Colon (tissue), 2 donors: ENCODE data around the gene FNDC3B.
A peak's percentile ranks its signal among the peaks of the same experiment; 100 is the strongest.
"Not testable (repeated sequence)": the region's sequence is repeated elsewhere in the genome, so short reads cannot be mapped to it uniquely, and the experiment has no call there.

ENCODE experiments used
- FAIRE-seq: peaks from 2 replicates; lab custom pipeline; 2012; peaks lifted over from hg19 to GRCh38; lab: Jason Lieb, UNC
- donor health status: control.
- donor health status: control.

The FNDC3B gene

DNA sequence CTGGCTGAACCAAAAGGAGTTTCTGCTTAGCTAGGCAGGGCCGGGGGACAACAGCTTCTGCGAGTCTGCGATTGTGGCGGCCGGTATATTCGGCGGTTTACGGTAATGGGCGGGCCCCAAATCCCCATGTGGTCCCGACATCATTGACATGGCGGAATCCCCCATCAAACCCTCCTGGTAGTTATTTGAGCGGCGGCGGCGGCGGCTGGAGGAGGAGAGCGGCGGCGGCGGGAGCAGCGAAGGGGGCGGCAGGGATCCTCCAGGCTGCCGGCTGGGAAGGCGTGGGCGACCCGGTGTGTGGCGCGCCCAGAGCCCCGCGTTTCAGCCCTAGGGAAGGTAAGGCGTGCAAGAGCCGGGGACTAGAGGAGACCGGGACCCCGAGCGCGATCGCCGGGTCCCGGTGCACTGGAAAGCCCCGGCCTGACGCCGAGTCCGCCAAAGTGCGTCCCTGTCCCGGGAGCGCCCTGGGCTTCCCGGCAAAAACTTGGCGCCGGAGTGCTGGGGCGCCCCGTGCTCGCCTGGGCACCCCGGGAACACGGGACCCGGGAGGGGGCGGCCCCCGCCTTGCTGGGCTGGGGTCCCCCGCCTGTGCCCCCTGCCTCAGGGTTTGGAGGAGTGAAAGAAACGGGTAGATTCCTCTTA lies at the start of gene FNDC3B:
FNDC3B (plus strand) TSS at position 143 of the 642 bp plus-strand sequence. CDS start 72,902 bp downstream, outside the sequence.
- no peak for FAIRE-seq

DNA sequence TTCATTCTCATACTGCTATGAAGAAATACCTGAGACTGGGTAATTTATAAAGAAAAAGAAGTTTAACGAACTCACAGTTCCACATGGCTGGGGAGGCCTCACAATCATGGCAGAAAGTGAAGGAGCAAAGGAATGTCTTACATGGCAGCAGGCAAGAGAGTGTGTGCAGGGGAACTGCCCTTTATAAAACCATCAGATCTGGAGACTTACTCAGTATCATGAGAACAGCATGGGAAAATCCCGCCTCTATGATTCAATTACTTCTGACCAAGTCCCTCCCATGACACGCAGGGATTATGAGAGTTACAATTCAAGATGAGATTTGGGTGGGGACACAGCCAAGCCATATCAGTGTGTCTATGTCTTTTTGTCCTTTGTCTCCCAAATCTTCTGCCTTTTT lies 49.1 kb upstream of the FNDC3B start:
- not testable (repeated sequence) for FAIRE-seq

- FAIRE-seq: no peak
Measured at GRCh38 chr3:171991166-171991565, 48.2 kb upstream of the FNDC3B start.

DNA sequence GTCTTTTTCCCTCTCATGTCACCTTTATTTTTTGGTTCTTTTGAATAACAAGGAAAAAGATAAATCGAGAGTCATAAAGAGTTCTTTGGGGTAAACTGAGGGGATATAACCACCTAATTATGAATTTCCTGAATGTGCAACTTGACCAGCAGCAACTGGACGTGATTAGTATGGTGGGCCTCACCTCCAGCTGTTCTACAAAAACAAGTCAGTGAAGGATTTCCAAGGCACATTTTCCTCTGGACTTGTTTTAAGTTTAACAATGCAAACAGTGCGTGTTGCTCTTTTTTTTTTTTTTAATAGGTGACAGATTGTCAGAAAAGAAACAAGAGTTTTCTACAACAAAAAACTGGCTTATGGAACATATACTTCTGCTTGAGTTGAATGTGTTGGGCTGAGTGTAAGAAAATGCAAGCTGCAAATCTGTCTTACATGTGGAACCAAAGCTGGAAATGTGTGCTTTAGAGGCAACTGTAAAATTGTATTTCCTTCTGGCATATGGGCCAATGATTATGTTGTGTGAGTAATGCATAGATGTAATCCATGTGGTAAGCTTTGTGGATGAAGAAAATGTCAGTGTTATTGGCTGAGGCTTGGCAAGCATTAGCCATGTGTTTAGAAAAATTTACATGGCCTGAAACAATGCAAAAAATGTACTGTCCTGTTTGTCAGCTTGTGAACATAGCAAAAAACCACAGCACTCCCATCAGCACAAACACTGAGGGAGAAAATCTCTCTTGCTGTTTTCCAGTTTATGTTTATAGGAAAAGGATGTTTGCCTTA lies 44.5 kb upstream of the FNDC3B start:
- FAIRE-seq: no peak

DNA sequence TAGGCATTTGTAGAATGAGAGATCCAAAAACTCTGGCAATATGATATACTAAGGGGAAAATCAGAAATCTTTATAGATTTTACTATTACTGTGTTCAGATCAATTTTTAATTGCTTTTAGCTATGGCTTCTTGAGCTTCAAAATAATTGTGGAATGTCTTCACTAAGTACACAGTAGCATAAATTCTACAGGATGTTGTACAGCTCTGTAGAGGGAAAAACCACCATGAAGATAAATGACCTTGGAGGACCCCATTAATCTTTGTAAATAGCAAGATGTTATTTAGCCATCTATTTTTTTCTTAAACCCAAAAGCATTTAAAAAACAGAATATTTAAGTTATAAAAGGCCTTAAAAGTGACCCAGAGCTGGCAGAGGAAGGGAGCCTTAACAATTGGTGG lies 43.9 kb upstream of the FNDC3B start:
- FAIRE-seq: no peak

DNA sequence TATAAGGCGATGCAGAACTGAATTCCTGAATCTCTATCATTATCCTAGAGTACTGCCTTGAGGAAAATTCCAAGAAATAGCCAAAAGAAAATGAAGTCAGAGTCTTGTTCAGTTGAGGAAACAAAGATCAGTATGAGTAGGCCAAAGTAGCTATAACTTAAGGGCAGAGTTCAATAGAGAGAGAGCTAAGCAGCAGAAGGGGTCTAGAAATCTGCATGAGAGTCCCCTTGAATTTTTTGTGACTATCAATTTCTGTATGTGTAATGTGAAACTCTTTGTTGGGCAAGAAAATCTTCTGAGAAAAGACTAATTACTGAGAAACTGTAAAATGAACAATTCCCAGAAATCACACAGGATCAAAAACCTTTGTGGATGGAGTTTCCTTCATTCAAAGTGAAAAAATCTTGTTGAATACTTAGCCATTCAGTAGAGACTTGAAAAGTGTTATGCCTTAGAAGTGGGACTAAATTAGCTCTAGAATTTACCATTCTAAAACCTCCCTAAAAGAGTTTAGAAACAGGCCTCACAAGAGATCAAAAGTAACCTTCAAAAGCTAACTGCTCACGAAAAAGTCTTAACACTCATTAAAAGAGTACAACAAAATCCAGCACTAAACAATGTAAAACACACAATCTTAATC lies 43.1 kb upstream of the FNDC3B start:
- FAIRE-seq: no peak

GRCh38 chr3:171998731-171999130 lies 40.6 kb upstream of the FNDC3B start:
- not testable (repeated sequence) for FAIRE-seq

DNA sequence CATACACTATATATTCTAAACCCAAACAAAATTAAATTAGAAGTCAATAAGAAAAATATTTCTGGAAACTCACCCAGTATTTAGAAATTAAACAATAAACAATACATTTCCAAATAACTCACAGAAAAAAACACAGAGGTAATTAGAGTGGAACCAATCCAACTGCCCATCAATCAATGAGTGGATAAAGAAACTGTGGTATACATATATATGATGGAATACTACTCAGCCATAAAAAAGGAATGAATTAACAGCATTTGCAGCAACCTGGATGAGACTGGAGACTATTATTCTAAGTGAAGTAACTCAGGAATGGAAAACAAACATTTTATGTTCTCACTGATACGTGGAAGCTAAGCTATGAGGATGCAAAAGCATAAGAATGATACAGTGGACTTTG lies 37.8 kb upstream of the FNDC3B start:
- peak; percentile 41 for FAIRE-seq

DNA sequence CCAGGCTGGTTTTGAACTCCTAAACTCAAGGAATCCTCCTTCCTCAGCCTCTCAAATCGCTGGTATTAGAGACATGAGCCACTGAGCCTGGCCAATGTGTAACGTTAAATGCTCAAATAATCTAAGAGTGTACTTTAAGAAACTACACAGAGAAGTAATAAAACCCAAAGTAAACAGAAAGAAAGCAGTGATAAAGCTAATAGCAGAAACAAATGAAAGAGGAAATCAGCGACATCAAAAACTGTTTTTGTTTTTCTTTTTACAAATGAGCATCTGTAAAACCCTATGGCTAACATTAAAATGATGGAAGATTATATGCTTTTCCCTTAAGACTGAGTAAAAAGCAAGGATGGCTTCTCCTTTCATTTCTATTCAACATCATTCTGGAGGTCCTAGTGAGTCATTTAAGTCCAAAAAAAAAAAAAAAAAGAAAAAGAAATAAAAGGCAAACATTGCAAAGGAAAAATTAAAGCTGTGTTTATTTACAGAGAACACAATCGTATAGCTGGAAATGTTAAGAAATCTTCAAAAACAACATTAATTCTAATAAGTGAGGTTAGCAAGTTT lies 36.8 kb upstream of the FNDC3B start:
- FAIRE-seq: no peak

DNA sequence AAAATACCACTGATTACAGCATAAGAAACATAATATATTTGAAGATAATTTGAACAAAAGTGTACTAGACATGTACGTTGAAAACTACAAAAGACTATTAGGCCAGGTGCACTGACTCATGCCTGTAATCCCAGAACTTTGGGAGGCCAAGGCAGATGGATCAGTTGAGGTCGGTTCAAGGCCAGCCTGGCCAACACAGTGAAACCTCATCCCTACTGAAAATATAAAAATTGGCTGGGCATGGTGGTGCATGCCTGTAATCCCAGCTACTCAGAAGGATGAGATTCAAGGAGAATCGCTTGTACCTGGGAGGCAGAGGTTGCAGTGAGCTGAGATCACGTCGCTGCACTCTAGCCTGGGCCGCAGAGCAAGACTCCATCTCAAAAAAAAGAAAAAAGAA lies 36.2 kb upstream of the FNDC3B start:
- no peak for FAIRE-seq

DNA sequence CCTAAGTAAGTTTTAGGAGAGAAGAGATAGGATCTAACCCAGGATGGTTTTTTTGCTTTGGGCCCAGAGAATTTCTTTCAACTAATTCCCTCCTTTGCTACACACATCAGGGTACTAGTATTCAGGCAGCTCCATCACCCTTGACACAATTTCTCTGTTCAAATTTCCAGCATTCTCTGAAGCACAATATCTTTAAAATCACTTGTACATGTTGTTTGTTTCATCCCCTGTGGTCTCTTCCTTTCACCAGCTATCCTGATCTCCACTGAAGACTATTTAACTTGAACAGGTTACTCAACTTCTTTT lies 32.4 kb upstream of the FNDC3B start:
- FAIRE-seq: no peak

GRCh38 chr3:172009803-172010202 lies 29.6 kb upstream of the FNDC3B start:
- no peak for FAIRE-seq

DNA sequence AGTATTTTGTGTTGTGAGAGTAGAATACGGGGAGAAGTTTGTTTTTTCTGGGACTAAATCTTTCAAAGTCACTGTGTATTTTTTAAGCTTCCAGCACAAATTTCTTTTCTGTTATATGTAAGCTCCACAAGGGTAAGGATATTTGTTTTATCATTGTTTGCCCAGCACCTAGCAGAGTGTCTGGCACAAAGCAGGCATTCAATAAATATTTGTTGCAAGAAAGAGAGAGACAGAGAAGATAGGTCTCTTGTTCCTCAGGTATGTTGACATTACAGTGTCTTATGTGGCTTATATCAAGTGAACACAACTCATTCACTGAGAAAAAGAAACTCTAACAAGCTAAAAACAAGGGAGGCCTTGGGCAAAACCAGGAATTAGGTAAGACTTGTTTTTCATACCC lies 26.6 kb upstream of the FNDC3B start:
- FAIRE-seq: no peak

- no peak for FAIRE-seq
Measured at GRCh38 chr3:172014145-172014544, 25.2 kb upstream of the FNDC3B start.

DNA sequence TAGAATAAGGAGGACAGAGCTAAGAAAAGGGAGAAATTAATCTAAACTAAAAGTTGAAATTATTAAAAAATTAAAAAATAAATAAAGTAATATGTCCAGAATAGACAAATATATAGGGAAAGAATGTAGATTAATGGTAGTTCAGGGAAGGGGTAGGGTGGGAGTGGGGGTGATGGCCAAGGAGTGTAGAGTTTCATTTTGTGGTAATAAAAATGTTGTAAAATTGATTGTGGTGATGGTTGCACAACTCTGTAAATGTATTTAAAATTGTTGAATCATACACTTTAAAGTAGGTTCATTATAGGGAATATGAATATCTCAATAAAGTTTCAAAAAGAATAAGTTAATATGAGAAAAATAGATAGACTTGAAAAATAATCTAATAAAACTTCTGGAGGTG lies 21.0 kb upstream of the FNDC3B start:
- no peak for FAIRE-seq

GRCh38 chr3:172020763-172021162 lies 18.6 kb upstream of the FNDC3B start:
- no peak for FAIRE-seq

DNA sequence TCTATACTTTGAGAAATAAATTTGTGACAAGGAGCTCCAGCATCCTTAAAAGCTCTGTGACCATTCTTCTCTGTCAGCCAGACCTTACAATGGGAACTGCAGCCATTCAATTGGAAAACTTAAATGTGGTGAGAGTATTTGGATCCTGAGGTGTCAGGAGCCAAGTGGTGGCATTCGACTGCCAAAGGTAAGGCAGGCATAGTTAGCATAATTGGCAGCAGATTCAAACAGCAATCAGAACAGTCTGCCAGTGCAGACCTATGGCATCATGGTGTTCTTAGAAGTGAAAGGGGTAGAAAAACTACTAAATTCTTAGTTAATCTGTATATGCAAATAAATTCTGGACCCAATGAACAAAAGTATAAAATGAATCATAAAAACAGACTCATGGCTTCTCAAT lies 18.2 kb upstream of the FNDC3B start:
- FAIRE-seq: no peak

GRCh38 chr3:172021859-172022258 lies 17.5 kb upstream of the FNDC3B start:
- FAIRE-seq: no peak

GRCh38 chr3:172023915-172024314 lies 15.5 kb upstream of the FNDC3B start:
- no peak for FAIRE-seq

DNA sequence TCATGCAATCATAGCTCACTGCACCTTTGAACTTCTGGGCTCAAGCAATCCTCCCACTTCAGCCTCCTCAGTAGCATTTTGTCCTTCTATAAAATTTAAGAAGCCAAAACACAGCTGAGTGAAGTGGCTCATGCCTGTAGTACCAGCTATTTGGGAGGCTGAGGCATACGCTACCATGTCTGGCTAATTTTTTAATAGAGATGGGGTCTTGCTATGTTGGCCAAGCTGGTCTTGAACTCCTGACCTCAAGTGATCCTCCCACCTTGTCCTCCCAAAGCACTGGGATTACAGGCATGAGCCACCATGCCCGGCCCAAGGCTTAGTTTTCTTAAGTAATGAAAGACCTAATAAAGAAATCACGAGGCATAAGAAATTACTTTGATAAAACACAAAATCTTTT lies 14.7 kb upstream of the FNDC3B start:
- no peak for FAIRE-seq

DNA sequence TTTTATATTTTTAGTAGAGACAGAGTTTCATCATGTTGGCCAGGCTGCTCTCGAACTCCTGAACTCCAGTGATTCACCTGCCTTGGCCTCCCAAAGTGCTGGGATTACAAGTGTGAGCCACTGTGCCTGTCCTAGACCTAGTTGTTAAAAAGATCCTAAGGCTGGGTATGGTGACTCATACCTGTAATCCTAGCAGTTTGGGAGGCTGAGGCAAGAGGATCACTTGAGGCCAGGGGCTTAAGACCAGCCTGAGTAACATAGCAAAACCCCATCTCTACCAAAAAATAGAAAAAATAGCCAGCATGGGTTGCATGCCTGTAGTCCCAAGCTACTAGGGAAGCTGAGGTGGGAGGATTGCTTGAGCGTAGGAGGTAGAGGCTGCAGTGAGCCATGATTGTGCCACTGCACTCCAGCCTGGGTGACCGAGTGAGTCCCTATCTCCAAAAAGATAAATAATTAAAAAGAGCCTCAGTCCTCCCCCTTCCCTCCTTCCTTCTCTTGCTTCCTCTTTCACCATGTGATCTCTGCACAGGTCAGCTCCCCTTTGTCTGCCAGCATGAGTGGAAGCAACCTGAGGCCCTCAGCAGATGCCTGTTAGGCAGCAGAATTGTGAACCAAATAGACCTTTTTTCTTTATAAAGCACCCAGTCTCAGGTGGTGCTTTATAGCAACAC lies 9.8 kb upstream of the FNDC3B start:
- no peak for FAIRE-seq

GRCh38 chr3:172030181-172030580 lies 9.2 kb upstream of the FNDC3B start:
- FAIRE-seq: no peak

GRCh38 chr3:172031996-172032395 lies 7.4 kb upstream of the FNDC3B start:
- no peak for FAIRE-seq
